Mesothelial cell of epicardium (in vitro differentiated cells): ENCODE data around the gene ACSL3. TPM values are rescaled to one million over a fixed set of nuclear protein-coding genes. Genes with fewer than 3 reads are reported as not detected.

ENCODE experiments used
- DNase-seq, 2 experiments: peaks; one replicate each; pipeline ENCODE4 v3.0.0; 2021; ENCODE audit warnings: low spot score in 2 of 2; ENCODE audit not compliant: unreplicated experiment in 2 of 2
- H3K27ac Mint-ChIP-seq: 2 replicates; pipeline ENCODE4 v1.8.0; 2021; ENCODE audit warnings: mixed read lengths
- H3K27me3 Mint-ChIP-seq: 2 replicates; pipeline ENCODE4 v1.8.0; 2021; ENCODE audit warnings: low read depth, mixed read lengths
- H3K36me3 Mint-ChIP-seq: 2 replicates; pipeline ENCODE4 v1.8.0; 2021; ENCODE audit warnings: mixed read lengths
- H3K4me1 Mint-ChIP-seq: 2 replicates; pipeline ENCODE4 v1.8.0; 2021; ENCODE audit warnings: mixed read lengths
- H3K4me3 Mint-ChIP-seq: 2 replicates; pipeline ENCODE4 v1.8.0; 2021; ENCODE audit warnings: mild to moderate bottlenecking, moderate library complexity, mixed read lengths
- H3K9me3 Mint-ChIP-seq: 2 replicates; pipeline ENCODE4 v1.8.0; 2021; ENCODE audit warnings: mixed read lengths
- total RNA-seq: library from RNA; stranded (reverse); gene quantifications from 3 replicates; pipeline ENCODE4 v1.2.1, GENCODE V29; 2021
- TF ChIP-seq, protein P1 (sequence below): fragments of 200-600 bp; sonication (generic); IDR thresholded peaks from one replicate; pipeline ENCODE4 v1.5.0; 2021; ENCODE audit warnings: antibody characterized with exemption; ENCODE audit not compliant: unreplicated experiment

Gene ACSL3
- total RNA-seq, 1 donor from 2014 or later: 81.6 TPM

DNA sequence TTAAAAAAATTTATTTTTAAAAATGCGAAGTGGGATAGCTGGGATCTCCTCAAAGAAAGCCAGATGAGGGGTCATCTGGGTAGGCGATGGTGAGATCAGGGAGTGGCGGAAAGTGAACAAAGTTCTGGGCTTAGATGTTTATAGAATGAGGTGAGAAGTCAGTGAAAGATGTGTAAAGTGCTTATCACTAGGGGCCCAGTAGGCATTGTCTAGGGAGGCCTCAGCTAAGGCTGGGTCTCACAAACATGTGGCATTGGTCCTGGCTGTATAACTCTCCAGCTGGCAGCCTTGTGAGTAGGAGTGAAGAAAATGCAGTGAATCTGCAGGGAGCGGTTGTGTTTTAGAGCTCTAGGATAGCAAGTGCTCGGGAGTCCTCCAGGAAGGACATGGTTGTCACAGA lies 10.5 kb downstream of the ACSL3 start:
- H3K27ac Mint-ChIP-seq: no peak overlapping the region
- peaks cover 2% of the 10 kb centered on the region for H3K4me1 Mint-ChIP-seq
- no peaks in the 10 kb centered on the region for H3K9me3 Mint-ChIP-seq
- H3K36me3 Mint-ChIP-seq: no peaks in the 10 kb centered on the region
- no peak overlapping the region for H3K4me3 Mint-ChIP-seq
- H3K27me3 Mint-ChIP-seq: no peaks in the 10 kb centered on the region
- TF ChIP-seq, protein P1, sequence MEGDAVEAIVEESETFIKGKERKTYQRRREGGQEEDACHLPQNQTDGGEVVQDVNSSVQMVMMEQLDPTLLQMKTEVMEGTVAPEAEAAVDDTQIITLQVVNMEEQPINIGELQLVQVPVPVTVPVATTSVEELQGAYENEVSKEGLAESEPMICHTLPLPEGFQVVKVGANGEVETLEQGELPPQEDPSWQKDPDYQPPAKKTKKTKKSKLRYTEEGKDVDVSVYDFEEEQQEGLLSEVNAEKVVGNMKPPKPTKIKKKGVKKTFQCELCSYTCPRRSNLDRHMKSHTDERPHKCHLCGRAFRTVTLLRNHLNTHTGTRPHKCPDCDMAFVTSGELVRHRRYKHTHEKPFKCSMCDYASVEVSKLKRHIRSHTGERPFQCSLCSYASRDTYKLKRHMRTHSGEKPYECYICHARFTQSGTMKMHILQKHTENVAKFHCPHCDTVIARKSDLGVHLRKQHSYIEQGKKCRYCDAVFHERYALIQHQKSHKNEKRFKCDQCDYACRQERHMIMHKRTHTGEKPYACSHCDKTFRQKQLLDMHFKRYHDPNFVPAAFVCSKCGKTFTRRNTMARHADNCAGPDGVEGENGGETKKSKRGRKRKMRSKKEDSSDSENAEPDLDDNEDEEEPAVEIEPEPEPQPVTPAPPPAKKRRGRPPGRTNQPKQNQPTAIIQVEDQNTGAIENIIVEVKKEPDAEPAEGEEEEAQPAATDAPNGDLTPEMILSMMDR: no peak
- no peak for DNase-seq

DNA sequence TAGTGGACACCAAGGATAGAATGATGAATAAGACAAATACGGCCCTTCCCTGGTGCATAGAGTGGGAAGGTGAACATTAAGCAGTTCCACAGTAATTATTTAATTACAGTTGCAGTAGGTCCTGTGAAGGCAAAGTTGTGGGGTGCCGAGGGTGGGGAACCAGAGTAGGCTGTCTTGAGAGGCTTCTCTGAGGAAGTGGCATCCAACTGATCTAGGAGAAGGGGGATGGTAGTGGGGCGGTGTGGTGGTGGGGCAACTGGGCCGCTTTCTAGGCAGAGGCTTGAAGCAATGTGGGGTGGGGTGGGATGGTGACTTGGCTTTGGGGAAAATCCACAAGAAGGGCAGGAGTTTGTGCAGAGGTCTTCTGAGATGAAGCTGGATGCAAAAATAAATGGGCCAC lies 11.7 kb downstream of the ACSL3 start:
- Mint-ChIP-seq H3K4me1 (peaks cover 2% of the 10 kb centered on the region), H3K4me3 (no peak overlapping the region), H3K36me3 (no peaks in the 10 kb centered on the region), H3K27me3 (no peaks in the 10 kb centered on the region), H3K9me3 (no peaks in the 10 kb centered on the region), H3K27ac (no peak overlapping the region)
- no peak for DNase-seq
- TF ChIP-seq, protein P1: no peak

DNA sequence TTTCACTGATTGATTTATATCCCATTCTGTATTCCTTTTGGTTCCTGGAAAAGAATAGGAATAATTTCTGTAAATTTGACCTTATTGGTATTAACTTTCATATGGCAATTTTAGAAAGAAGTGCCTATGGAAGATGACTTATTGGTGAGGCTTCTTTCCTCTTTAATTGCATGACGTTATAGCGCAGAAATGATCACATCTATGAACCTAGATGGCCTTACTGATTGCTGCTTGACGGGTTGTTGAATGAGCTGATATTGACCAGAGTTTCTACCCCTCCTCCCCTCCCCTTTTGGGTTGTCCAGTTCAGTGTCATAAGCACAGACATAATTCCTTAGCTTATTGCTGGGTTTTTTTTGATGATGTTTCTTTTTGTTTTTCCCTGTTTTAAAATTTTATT lies 14.6 kb downstream of the ACSL3 start:
- Mint-ChIP-seq H3K4me1 (peaks cover 15% of the 10 kb centered on the region), H3K4me3 (no peak overlapping the region), H3K27me3 (no peaks in the 10 kb centered on the region), H3K36me3 (no peaks in the 10 kb centered on the region), H3K27ac (no peak overlapping the region), H3K9me3 (no peaks in the 10 kb centered on the region)
- no peak for DNase-seq
- TF ChIP-seq, protein P1: no peak

DNA sequence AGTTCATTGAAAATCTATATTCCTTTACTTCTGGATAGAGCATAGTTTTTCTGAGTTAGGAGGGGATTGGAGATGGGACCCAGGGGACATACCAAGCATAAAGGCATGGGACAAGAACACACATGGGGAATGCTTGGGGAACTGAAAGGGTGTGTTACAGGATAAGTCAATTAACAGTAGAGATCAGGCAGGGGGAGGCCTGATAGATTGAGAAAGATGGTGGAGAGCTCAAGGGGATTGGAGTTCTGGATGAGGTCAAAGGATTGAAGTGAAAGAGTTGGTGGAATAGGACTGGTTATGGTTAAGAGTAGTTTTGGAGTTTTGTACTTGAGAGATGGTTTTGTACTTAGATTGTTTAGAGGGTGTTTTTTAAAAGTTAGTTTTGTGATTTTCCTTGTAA lies 16.1 kb downstream of the ACSL3 start:
- Mint-ChIP-seq H3K4me3 (no peak overlapping the region), H3K27me3 (no peaks in the 10 kb centered on the region), H3K4me1 (peaks cover 17% of the 10 kb centered on the region), H3K36me3 (no peaks in the 10 kb centered on the region), H3K9me3 (no peaks in the 10 kb centered on the region), H3K27ac (peak overlapping the region; percentile 19)
- TF ChIP-seq, protein P1: no peak
- DNase-seq: no peak

DNA sequence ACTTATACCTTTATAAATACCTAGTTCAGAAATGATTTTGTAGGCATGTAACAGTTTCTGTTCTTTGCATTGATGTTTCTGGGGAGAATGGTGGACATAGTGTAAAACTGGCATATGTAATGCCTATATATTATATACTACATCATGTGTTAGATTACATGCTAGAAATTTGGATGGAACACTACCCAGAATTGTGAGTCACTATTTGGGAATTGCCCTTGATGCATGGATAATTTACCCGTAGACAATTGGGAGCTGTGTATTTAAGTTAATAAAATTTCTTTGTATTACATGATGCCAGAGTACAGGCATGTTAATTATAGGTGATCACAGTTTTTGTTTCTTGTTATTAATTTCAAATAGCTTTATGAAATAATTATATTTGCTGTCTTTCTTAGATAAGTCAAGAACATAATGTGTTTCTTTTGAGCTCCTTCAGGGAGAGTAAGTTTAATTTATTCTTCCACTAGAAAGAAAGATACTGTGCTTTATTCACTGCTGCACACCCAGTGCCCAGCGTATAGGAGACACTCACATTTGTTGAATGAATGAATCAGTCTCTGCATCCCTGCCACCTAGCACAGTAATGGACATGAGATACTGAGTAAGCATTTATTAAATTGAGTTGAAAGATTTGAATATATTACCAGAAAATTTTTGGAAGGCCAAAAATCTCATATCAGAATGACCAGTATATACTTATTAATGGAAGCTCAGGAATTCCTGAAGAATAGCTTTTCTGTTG lies 16.9 kb downstream of the ACSL3 start:
- TF ChIP-seq, protein P1: no peak
- Mint-ChIP-seq H3K36me3 (no peaks in the 10 kb centered on the region), H3K9me3 (no peaks in the 10 kb centered on the region), H3K4me3 (no peak overlapping the region), H3K27ac (no peak overlapping the region), H3K27me3 (no peaks in the 10 kb centered on the region), H3K4me1 (peaks cover 17% of the 10 kb centered on the region)
- DNase-seq: no peak
